IMR-90 (cell line): ENCODE results near the gene NOL4L.

Experiments
- RCOR1 ChIP-seq: IDR thresholded peaks from 2 replicates; pipeline ENCODE4 v1.6.1; 2012; ENCODE audit warnings: mild to moderate bottlenecking, low read length, improper control_type of control experiment; ENCODE audit not compliant: insufficient replicate concordance
- TF ChIP-seq, protein P1 (sequence below): conservative IDR thresholded peaks from 2 replicates; pipeline ENCODE4 v1.5.1; 2012; ENCODE audit warnings: mild to moderate bottlenecking, low read depth, low read length, improper control_type of control experiment

DNA sequence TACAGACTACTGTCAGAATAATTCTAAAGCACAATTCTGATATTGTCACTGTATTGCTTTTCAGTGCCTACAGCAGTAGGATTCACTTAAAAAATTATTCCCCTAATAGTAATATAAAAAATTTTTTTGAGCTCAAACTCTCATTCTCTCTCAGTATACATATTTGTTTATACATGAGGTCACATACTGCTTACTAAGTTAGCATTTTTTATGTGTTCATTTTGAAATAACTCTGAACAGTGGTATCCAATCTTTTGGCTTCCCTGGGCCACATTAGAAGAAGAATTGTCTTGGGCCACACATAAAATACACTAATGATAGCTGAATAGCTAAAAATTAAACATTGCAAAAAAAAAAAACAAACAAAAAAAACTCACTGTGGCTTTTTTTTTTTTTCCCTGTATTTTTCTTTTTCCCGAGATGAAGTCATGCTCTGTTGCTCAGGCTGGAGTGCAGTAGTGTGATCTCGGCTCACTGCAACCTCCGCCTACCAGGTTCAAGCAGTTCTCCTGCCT, 188.4 kb downstream of the NOL4L start:
- TF ChIP-seq, protein P1, sequence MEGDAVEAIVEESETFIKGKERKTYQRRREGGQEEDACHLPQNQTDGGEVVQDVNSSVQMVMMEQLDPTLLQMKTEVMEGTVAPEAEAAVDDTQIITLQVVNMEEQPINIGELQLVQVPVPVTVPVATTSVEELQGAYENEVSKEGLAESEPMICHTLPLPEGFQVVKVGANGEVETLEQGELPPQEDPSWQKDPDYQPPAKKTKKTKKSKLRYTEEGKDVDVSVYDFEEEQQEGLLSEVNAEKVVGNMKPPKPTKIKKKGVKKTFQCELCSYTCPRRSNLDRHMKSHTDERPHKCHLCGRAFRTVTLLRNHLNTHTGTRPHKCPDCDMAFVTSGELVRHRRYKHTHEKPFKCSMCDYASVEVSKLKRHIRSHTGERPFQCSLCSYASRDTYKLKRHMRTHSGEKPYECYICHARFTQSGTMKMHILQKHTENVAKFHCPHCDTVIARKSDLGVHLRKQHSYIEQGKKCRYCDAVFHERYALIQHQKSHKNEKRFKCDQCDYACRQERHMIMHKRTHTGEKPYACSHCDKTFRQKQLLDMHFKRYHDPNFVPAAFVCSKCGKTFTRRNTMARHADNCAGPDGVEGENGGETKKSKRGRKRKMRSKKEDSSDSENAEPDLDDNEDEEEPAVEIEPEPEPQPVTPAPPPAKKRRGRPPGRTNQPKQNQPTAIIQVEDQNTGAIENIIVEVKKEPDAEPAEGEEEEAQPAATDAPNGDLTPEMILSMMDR, result no peak
- no peak for TF ChIP-seq RCOR1
